Activated CD8-positive, alpha-beta memory T cell treated with anti-CD3 and anti-CD28 coated beads, Interleukin-2, amount 50 U/mL, for 24 hours (primary cell): ENCODE results near the gene ARHGAP10.

Source experiments
- DNase-seq: peaks from one replicate; pipeline ENCODE4 v3.0.0-alpha.2; 2020; ENCODE audit errors: extremely low read depth

Gene ARHGAP10

GRCh38 chr4:147733716-147734344, 1.9 kb downstream of the ARHGAP10 start:
- no peak for DNase-seq

- DNase-seq = no peak
Measured at GRCh38 chr4:147734496-147734895, 2.6 kb downstream of the ARHGAP10 start.

DNA sequence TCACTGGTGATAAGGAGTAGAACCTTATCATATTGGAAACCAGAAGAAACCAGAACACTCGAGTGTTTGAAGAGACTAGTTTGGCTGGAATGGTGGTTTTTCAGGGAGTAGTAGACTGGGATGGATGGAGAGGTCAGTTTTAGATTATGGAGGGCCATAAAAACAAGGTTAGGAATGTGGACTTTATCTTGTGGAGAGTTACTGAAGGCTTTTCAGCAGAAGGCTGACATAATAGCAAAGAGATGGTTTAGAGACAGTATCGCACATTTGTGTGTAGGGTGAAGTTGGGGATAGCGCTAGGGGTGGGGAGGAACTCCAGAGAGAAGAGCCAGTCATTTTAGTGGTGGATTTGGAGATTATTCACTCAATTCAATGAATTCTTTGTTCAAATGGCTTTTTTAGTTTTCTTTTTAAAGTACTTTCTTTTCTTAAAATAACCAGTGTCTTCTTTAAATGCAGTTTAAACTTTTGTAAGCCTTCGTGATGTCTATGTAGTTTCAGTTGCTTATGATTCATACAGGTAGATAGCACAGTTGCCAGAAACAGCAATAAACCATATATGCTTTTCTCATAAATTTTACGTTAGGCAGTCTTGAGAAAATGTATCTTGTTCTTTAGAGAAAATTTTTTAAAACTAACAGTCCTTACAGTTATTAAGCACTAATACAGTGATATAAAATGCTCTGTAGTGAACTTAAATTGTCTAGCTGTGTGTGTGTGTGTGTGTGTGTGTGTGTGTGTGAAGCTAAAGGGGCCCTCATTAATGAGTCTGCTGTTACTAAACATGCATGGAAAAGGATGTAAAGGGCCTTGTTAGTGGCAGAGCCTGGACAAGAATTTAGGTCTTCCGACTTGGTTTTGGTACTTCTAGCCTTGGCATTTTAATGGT, 3.8 kb downstream of the ARHGAP10 start:
- no peak for DNase-seq

GRCh38 chr4:147736458-147736857, 4.6 kb downstream of the ARHGAP10 start:
- DNase-seq = no peak

DNA sequence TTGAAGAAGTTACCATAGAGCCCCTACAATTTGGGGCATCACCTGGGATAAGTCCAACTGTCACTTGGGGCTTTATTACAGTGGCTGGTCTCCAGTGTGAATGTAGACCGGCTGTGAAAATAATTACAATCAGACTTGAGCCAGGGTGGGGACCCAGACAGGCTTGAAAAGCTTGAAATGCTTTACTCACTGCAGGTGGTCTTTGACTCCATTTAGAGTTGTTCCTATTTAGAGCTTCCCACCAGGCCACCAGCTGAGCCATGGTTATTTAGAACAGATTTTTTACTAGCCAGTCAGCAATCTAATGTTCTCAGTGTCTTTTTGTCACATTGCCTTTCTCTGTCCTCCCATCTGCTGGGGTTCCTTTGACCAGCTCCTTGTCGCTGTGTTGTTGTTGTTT, 5.7 kb downstream of the ARHGAP10 start:
- DNase-seq = no peak

DNA sequence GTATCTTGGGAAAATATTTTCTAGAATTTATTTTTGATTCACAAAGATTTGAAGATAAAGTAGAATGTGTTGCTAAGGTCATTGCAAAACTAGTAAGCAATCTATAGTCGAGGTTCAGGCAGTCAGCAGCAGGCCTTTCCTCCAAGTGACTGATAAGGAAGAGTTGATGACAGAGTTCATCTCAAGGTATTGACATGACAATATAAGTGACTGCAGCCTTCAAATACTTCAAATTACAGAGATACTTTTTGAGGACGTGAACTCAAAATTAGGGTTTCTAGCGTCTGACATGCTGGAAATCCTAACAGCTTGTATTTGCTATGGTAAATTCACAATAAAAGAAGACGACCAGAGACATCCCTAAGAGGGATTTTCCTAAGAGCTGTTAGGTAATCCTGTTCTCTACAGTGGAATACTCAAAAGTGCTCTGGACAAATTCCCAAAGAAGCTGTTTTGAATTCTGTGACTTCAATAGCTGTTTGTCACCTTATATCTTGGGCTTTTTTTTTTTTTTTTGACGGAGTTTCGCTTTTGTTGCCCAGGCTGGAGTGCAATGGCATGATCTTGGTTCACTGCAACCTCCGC, 7.4 kb downstream of the ARHGAP10 start:
- DNase-seq = no peak

DNA sequence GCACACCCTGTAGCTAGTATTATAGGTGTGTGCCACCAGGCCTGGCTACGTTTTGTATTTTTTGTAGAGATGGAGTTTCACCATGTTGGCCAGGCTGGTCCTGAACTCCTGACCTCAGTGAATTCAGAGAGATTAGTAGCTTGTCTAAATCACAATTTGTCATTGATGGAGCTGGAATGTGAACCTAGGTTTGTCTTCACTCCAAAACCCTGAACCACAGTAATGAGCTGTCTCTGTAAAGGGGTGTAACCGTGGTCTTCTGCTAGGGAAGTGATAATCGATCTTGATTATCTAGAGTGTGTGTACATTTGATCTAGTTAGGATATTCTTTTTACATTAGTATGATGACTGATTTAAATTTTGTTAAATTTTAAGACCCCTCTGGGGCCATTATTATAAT, 8.3 kb downstream of the ARHGAP10 start:
- no peak for DNase-seq

DNA sequence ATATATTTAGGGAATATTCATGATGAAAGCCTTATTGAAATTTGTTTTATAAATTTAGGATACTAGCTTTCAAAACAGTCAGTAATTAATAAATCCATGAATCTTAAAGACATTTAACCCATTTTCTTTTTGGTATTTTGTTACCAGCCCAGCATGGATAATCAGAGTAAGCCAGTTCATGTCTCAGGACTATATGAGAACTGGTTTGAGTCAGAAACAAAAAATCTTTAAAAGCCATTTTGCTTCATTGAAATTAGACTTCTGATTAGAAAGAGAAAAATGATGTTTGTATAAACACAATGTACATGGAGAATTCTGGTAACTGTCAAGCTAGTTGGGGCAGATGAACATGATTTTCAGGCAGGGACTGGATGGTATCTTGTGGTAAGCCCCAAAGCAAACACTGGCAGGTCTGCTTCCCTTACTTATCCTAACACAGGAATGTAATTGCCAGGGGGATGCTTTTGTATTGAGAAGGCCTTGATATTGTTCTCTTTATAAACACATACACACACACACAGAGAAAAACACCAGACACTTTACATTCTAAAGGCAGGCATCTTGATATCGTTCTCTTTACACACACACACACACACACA, 9.4 kb downstream of the ARHGAP10 start:
- no peak for DNase-seq

DNA sequence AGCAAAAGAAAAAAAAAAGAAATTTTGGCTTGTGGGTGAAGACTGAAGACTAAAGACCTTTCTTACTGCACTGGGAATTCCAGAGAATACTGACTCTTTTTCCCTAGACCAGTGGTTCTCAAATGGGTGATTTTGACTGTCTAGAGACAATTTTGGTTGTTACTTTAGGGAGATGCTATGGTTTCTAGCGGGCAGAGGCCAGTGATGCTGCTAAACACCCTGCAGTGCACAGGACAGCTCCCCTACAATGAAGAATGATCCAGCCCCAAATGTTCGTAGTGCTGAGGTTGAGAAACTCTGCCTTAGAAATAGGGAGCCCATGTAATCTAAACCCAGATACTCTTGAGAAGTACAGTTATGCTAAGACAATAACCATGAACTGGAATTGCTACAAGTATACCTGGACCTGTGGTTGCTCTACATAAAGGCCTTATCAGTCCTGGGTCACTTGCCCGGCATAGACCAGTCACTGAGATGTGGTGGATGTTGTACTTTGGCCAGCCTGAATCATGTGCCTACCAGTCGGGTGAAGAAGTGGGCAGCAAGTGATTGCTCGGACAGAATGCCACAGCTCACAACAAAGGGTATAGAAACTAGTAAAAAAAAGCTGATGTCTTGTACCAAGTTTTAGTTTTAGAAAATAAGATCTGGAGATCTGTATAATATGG, 16.0 kb downstream of the ARHGAP10 start:
- DNase-seq = no peak

DNA sequence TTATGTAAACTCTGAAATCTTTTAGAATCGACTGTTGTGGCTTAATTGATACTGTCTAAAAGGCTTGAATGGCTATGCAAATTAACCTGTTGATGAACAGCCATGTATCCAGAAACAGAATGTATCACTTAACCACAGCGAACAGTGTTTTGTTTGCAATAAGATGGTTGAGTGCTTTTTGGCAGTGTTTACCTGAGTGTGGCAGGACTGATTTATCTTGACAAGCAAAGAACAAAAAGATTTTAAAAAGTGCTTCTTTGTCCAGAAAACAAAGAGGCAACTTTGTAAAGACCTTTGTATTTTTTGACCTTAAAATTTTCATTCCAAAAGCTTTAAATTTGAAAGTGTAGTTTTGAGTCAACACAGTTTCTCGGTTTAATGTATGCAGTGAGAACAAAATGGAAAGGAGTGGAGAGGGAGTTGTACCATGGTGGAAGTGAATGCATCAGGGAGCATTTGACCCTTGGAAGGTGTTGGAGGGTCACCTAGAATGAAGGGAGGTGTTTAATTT, 18.0 kb downstream of the ARHGAP10 start:
- no peak for DNase-seq

GRCh38 chr4:147753047-147753446, 21.2 kb downstream of the ARHGAP10 start:
- no peak for DNase-seq

GRCh38 chr4:147754037-147754445, 22.2 kb downstream of the ARHGAP10 start:
- no peak for DNase-seq

DNA sequence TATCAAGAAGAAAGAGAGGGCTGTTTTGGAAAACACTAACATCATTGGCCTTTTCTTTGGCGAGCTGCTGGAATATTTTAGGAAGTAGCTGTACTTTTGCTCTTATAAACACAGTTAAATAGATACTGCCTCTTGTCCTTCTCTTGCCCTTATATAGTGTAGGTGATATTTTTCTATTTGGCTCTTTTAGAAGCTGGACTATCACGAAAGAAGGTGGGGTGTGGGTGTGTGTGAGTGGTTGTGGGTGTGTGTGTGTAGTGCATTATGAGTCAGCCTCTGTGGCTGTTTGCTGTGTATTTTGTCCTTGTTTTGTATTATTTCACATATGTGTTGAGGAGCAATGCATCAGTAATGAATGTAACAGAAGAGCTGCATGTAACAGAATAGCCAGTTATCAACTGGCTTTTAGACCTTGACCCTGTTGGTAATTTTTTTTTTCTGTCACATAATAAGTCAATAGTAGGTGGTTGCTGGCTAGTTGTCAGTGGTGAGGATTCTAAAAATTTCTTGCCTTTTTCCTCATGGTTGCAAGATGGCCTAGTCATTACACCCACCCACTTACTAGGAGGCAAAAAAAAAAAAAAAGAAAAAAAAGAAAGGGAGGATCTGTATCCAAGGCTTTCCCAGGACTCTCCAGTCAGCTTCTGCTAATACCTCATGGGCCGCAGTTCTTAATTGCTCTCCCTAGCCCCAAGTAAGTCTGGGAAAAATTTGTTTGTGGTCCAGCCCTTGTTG, 23.8 kb downstream of the ARHGAP10 start:
- no peak for DNase-seq

DNA sequence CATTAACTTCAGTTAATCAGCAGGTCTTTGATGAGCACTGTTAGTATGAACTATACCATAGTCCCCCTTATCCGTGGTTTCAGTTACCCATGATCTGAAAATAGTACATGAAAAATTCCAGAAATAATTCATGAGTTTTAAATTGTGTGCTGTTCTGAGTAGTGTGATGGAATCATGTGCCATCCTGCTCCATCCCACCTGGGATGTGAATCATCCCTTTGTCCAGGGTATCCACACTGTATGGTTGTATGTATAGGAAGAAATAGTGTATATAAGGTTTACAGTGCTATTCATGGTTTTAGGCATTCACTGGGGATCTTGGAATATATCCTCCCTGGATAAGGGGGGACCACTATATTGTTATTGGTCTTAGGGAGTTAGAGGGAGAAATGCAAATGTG, 24.5 kb downstream of the ARHGAP10 start:
- no peak for DNase-seq

GRCh38 chr4:147760176-147760575, 28.3 kb downstream of the ARHGAP10 start:
- no peak for DNase-seq

DNA sequence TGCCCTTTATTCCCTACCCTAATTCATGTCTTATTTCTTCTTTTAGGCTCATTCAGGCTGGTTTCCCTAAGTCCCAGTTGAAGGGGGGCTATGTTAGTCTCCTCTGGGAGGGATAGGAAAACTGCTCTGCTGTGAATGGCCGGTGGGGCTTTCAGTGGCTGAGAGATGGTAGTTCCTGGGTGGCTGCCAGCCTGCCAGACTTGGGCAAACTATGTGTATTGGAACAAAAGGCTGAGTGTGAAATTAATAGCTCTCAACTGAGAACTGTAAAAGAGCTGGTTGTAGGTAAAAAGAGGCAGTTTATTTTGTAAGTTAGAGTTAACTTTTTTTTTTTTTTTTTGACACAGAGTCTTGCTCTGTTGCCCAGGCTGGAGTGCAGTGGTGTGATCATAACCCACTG, 28.8 kb downstream of the ARHGAP10 start:
- no peak for DNase-seq

- DNase-seq = no peak
Measured at GRCh38 chr4:147761218-147761883, 29.5 kb downstream of the ARHGAP10 start.

GRCh38 chr4:147764337-147764736, 32.4 kb downstream of the ARHGAP10 start:
- no peak for DNase-seq

GRCh38 chr4:147765121-147765529, 33.2 kb downstream of the ARHGAP10 start:
- DNase-seq = no peak

DNA sequence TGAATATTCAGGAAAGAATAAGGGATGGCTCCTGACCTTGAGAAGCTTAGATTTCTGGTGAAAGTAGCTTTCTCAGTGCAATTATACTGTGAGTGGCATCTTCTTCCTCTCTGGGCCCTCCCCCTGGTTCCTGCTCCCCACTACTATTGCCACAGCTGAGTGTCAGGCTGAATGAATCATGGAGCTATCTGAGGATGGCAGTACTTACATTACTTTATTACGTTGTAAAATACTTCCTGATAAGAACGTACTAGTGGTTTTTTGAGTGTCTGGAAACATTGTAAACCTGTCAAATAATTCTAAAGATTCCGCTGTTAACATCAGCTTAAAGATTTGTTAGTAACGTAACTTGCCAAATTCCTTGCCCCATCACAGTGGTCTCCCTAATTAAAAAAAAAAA, 36.2 kb downstream of the ARHGAP10 start:
- DNase-seq = no peak

- no peak for DNase-seq
Measured at GRCh38 chr4:147769386-147769785, 37.5 kb downstream of the ARHGAP10 start.
